Ureter (tissue), 1 donor: ENCODE measurements around the gene SUPT4H1. TPM values are rescaled to one million over a fixed set of nuclear protein-coding genes. Genes with fewer than 3 reads are reported as not detected.

Experiments used
- DNase-seq: peaks from one replicate; pipeline ENCODE4 v3.0.0-alpha.2; 2020; ENCODE audit warnings: low spot score
- total RNA-seq: library from RNA; stranded (reverse); gene quantifications from one replicate; pipeline ENCODE4 v1.2.4, GENCODE V29; 2023
- donor health status: DM: yes; HTN: yes; CAD: no.

Gene SUPT4H1
- total RNA-seq, 1 donor from 2014 or later, result 55.2 TPM

DNA sequence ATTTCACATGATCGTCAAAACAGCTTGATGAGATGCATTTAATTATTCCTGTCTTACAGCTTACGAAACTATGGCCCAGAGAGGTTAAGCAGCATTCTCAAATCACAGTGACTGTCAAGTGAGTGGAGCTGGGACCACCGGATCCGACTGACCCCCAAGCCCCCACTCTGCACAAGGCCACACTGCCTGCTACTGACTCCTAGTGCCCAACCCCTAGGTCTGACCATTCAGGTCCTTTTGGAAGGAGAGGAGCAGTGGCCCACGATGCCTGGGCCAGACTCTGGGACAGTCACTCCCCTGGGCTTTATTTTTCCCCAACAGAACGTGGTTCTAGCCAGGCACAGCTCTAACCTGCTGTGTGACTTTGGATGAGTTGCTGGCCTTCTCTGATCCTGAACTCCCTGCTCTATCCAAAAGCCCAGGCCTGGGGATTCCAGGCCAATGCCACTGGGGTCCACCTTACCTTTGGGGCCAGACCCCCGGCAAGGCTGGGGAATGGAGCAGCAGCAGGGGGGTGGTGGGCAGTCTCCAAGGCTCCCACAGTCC lies 33.3 kb downstream of the SUPT4H1 start:
- no peak for DNase-seq

GRCh38 chr17:58318065-58318481 lies 33.9 kb downstream of the SUPT4H1 start:
- peak; percentile 36 for DNase-seq

DNA sequence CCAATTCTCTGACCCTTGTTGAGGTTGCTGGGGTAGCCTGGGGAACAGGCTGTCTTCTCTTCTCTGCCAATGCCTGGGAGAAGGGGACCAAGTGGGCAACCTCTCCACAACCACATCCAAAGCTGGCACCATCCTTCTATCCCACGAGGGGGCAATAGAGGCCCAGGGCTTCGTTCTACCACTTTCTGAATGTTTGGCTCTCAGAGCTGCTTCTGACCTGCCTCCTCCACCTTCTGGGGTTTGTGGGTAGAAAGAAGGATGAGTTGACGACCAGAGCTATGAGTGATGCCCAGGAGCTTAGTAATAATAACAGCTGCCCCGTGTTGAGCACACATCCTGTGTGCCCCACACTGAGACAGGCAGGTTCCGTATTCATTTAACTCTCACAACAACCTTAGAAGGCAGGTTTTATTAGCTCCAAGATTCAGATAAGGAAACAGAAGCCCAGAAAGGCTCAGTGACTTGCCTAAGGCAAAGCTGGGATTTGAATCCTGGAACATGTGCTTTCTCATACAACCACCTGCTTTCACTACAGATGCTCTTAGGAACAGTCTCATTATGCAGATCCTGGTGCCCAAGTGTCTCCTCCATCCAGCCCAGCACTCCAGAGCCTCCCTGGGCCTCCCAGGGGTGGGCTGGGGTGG lies 34.5 kb downstream of the SUPT4H1 start:
- DNase-seq, result peak; percentile 56

DNA sequence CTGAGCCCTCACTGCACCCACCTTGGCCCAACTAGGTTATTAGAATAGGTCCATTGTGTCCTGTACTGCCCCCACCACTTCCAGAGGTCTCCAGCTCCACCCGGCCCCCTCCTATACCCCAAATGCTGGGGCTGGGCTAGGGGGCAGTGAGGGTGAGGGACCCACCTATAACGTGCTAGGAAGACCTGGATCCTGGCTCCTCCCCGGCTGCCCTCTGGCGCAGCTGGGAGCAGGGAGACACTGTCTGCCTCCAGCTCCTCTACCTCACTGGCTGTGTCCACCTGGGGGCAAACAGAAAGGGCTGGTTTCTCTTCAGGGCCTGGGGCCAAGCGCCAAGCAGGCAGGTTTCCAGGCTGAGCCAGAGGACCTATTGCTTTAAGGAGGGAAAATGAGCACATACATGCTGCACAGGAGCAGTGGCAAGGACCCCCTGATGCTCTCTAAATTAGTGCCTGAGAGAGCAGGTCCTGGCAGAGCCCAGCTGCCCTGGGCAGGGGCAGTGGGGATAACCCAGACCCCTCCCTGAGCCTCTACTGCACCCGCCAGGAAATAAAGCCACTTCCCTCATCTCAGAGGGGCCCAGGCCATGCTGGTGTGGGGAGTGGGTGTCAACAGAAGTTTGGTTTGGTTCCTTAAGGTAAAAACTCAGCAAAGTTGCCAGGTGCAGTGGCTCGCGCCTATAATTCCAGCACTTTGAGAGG lies 35.6 kb downstream of the SUPT4H1 start:
- DNase-seq, result peak; percentile 34

DNA sequence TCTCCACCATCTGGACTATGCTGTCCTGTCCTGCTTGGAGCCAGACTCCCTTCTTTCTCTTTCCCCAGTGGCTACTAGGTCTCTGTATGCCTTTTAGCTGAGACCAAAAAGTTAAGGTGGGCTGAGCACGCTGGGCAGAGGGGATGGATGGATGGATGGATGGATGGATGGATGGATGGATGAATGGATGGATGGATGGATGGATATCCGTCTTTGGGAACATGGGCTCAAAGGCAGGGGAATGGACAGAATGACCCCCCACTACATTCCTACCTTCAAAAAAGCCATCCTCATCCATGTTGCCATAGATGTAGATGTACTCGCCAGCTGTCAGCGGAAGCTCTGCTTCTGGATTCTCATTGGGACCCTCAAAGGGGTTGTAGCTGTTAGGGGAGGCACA lies 36.3 kb downstream of the SUPT4H1 start:
- DNase-seq, result no peak

DNA sequence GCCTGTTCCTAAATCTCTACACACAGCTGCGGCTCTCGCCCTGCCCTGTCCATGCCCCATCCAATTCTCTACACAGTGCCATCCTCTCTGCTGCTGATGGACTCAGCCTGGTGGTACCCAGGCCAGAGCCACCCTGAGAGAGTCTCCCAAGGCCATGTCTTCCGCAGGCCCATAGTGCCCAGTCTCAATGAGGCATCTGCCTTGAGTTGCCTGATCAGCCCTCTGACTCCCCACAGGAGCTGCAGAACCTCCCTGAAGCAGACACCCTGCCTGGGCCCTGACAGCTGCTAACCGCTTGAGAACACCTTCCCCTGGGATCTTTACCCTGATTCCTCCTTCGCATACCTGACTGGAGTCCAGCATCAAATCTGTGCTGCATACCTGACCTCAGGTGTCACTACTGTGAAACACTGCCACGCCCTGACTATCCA lies 36.7 kb downstream of the SUPT4H1 start:
- DNase-seq, result peak; percentile 25

GRCh38 chr17:58314706-58315015 lies 37.3 kb downstream of the SUPT4H1 start:
- no peak for DNase-seq

- DNase-seq, result peak; percentile 33
Measured at GRCh38 chr17:58313815-58314705, 37.9 kb downstream of the SUPT4H1 start.

DNA sequence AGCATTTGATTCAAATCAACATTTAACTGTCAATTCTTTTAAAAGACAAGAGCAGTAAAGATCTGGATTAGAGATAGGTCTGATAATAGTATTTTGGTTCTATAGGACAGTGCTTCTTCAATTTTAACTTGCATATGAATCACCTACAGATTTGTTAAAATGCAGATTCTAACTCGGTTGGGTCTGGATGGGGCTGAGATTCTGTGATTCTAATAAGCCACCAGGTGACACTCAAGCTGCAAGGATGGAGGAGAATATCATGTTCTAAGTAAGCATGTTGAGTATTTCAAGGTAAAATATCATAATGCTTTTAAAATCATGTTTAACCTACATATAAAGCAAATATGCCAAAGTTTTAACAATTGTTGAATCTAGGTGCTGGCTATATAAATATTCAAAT lies 39.2 kb downstream of the SUPT4H1 start:
- no peak for DNase-seq

- DNase-seq, result peak; percentile 40
Measured at GRCh38 chr17:58312021-58312630, 39.9 kb downstream of the SUPT4H1 start.

- DNase-seq, result peak; percentile 27
Measured at GRCh38 chr17:58311429-58311894, 40.5 kb downstream of the SUPT4H1 start.

- DNase-seq, result peak; percentile 36
Measured at GRCh38 chr17:58310511-58311428, 41.2 kb downstream of the SUPT4H1 start.

- no peak for DNase-seq
Measured at GRCh38 chr17:58309918-58310259, 42.1 kb downstream of the SUPT4H1 start.

- peak; percentile 34 for DNase-seq
Measured at GRCh38 chr17:58308985-58309917, 42.8 kb downstream of the SUPT4H1 start.

- peak; percentile 27 for DNase-seq
Measured at GRCh38 chr17:58308173-58308984, 43.6 kb downstream of the SUPT4H1 start.

DNA sequence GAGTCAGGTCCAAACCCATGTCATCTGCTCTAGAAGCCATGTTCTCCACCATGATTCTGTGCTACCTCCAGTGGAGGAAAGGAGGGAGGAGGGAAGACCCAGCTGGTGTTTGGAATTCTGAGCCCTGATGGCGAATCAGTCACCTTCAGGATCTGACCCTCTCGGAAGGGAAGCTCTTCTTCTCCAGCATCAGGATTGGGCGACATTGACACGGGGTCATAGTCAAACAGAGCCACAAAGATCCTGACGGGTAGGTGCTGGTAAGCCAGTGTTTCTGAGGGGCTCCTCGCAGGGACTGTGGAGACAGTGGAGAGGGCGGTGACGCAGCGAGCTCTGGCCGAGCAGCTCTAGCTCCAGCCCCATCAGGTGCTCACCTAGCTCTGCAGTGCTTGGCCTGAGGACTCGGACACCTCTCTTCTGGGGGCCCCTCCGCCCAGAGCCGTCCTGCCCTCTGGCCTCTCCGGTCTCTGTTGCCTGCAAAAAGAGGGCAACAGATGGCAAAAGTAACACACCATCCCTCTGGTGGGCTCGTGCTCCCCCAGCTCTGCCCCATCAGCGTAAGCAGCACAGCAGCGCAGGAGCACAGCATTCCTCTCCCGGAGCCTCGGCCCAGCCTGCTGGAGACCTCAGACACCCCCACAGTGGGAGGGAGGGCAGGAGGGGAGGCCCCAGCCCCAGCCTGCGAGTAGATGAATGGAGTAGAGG lies 44.4 kb downstream of the SUPT4H1 start:
- DNase-seq, result no peak

GRCh38 chr17:58306131-58306951 lies 45.7 kb downstream of the SUPT4H1 start:
- peak; percentile 25 for DNase-seq
